Fibroblast of lung (primary cell): ENCODE results near the gene CCDC38. TPM values are rescaled to one million over a fixed set of nuclear protein-coding genes. Genes with fewer than 3 reads are reported as not detected.
A peak's percentile ranks its signal among the peaks of the same experiment; 100 is the strongest.

Source experiments
- DNase-seq, 2 donors: peaks; one replicate each; pipeline versions ENCODE4 v3.0.0 to v3.0.0-alpha.2; 2010; ENCODE audit warnings: low read depth in 2 of 2
- H2AFZ ChIP-seq: 2 replicates; pipeline ENCODE4 v1.5.1; 2012; ENCODE audit warnings: low read length, control low read depth, inconsistent platforms
- H3K27ac ChIP-seq: 2 replicates; pipeline ENCODE4 v1.5.1; 2011; ENCODE audit warnings: low read length, control low read depth; ENCODE audit not compliant: insufficient read depth
- H3K27me3 ChIP-seq: 2 replicates; pipeline ENCODE4 v1.5.1; 2011; ENCODE audit warnings: mild to moderate bottlenecking, low read length; ENCODE audit not compliant: control insufficient read depth, insufficient read depth
- H3K36me3 ChIP-seq: 2 replicates; pipeline ENCODE4 v1.5.1; 2011; ENCODE audit warnings: low read length; ENCODE audit not compliant: control insufficient read depth, insufficient read depth
- H3K4me1 ChIP-seq: 2 replicates; pipeline ENCODE4 v1.5.1; 2011; ENCODE audit warnings: low read length; ENCODE audit not compliant: control insufficient read depth, insufficient read depth; ENCODE audit errors: extremely low read depth
- H3K4me2 ChIP-seq: 2 replicates; pipeline ENCODE4 v1.5.1; 2011; ENCODE audit warnings: low read length, control low read depth; ENCODE audit not compliant: insufficient read depth; ENCODE audit errors: extremely low read depth
- H3K4me3 ChIP-seq, 4 experiments: fragments of 200-600 bp in 1 of 4; sonication (generic) in 1 of 4; replicated peaks in 1 of 4; 2 replicates each; pipeline ENCODE4 v1.5.1; 2011 to 2016; ENCODE audit warnings: low read length in 4 of 4, low read depth in 3 of 4, mild to moderate bottlenecking in 3 of 4, control low read depth in 2 of 4, inconsistent platforms in 1 of 4, mixed read lengths in 1 of 4; ENCODE audit not compliant: insufficient read depth in 1 of 4; ENCODE audit errors: control extremely low read depth in 1 of 4
- H3K79me2 ChIP-seq: 2 replicates; pipeline ENCODE4 v1.5.1; 2012; ENCODE audit warnings: mild to moderate bottlenecking, low read length, inconsistent platforms; ENCODE audit not compliant: control insufficient read depth, insufficient read depth
- H3K9ac ChIP-seq: 2 replicates; pipeline ENCODE4 v1.5.1; 2011; ENCODE audit warnings: mild to moderate bottlenecking, low read length, control low read depth; ENCODE audit not compliant: insufficient read depth
- H3K9me3 ChIP-seq: 2 replicates; pipeline ENCODE4 v1.5.1; 2012; ENCODE audit warnings: low read depth, low read length; ENCODE audit not compliant: control insufficient read depth, insufficient read depth
- H4K20me1 ChIP-seq: 2 replicates; pipeline ENCODE4 v1.5.1; 2011; ENCODE audit warnings: low read length; ENCODE audit not compliant: control insufficient read depth, insufficient read depth; ENCODE audit errors: extremely low read depth
- EZH2 ChIP-seq: IDR thresholded peaks from 2 replicates; pipeline ENCODE4 v1.5.1; 2012; ENCODE audit warnings: low read length, control low read depth, mild to moderate bottlenecking; ENCODE audit errors: missing control alignments
- polyA plus RNA-seq, 2 donors: library from polyadenylated mRNA; depleted of rRNA in 1 of 2; stranded (reverse) in 1 of 2; unstranded in 1 of 2; fragments of >200 nt; gene quantifications; 2 replicates each; pipeline ENCODE4 v1.2.1, GENCODE V29; 2011 to 2012; ENCODE audit warnings: missing spikeins in 1 of 2
- total RNA-seq: library from RNA; depleted of rRNA; stranded (reverse); fragments of >200 nt; gene quantifications from 2 replicates; pipeline ENCODE4 v1.2.1, GENCODE V29; 2014
- TF ChIP-seq, protein P1 (sequence below), 2 donors: IDR thresholded peaks in 1 of 2; conservative IDR thresholded peaks in 1 of 2; 1 replicate in 1 of 2; 2 replicates in 1 of 2; pipeline ENCODE4 v1.5.1; 2011 to 2012; ENCODE audit warnings: low read length in 2 of 2, control low read depth in 1 of 2, inconsistent platforms in 1 of 2, low read depth in 1 of 2, mild to moderate bottlenecking in 1 of 2

CCDC38 gene
- total and polyA plus RNA-seq, 2 donors (not counting 1 experiment from before 2014, with no cell fraction given) = 0.05 TPM; not detected in 1

DNA sequence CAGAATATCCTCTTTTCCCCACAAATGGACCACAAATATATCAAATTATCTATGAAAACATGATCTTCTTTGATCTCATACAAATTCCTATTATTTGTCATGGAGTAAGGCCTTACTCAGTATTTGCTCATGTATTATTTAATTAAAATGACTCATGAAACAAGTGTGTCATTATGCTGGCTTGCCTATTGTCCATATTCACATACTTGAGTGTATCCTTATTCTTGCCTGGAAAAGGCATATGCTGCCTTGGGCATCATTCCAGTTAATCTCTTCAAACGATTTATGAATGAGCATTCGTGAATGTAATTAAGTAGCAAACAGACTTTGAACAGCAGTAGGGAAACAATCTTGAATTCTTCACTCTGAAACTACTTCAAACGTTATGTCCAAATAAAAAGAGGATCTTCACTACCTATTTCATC lies 106.2 kb downstream of the CCDC38 start:
- Histone ChIP-seq H3K27ac (no peak overlapping the region), H3K36me3 (no peaks in the 10 kb centered on the region), H2AFZ (no peak overlapping the region), H3K9ac (no peak overlapping the region), H3K4me2 (peak overlapping the region; percentile 11), H3K9me3 (no peaks in the 10 kb centered on the region), H3K4me3 (no peak overlapping the region), H3K27me3 (no peaks in the 10 kb centered on the region), H3K79me2 (no peaks in the 10 kb centered on the region), H4K20me1 (no peaks in the 10 kb centered on the region), H3K4me1 (peaks cover 12% of the 10 kb centered on the region)
- TF ChIP-seq, protein P1, sequence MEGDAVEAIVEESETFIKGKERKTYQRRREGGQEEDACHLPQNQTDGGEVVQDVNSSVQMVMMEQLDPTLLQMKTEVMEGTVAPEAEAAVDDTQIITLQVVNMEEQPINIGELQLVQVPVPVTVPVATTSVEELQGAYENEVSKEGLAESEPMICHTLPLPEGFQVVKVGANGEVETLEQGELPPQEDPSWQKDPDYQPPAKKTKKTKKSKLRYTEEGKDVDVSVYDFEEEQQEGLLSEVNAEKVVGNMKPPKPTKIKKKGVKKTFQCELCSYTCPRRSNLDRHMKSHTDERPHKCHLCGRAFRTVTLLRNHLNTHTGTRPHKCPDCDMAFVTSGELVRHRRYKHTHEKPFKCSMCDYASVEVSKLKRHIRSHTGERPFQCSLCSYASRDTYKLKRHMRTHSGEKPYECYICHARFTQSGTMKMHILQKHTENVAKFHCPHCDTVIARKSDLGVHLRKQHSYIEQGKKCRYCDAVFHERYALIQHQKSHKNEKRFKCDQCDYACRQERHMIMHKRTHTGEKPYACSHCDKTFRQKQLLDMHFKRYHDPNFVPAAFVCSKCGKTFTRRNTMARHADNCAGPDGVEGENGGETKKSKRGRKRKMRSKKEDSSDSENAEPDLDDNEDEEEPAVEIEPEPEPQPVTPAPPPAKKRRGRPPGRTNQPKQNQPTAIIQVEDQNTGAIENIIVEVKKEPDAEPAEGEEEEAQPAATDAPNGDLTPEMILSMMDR (conservative IDR thresholded peaks at IDR 0.05 in 1 of 2, IDR thresholded peaks at IDR 0.05 in 1 of 2; ENCODE audit: low read depth in 1 of 2, low read length in 2 of 2) = no peak
- TF ChIP-seq EZH2 = no peak
- DNase-seq = peak; percentile 35 to 86

DNA sequence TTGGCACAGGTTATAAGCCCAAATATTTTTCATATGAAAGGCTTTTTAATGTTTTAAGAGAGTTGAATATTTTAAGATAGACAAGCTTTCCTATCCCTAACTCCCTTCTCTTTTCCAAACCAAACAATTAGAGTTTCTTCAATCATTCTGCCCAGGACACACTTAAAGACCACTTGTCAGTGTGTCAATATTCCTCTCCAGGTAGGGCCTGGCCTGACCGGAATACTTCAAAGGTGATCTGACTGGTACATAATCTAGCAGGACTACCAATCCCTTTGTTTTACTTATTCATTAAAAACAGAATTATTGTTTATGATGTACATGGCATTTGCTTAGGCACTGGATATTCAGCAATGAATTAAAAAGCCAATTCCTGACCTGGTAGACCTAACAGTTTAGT lies 107.8 kb downstream of the CCDC38 start:
- Histone ChIP-seq H3K36me3 (no peaks in the 10 kb centered on the region), H3K27me3 (no peaks in the 10 kb centered on the region)

DNA sequence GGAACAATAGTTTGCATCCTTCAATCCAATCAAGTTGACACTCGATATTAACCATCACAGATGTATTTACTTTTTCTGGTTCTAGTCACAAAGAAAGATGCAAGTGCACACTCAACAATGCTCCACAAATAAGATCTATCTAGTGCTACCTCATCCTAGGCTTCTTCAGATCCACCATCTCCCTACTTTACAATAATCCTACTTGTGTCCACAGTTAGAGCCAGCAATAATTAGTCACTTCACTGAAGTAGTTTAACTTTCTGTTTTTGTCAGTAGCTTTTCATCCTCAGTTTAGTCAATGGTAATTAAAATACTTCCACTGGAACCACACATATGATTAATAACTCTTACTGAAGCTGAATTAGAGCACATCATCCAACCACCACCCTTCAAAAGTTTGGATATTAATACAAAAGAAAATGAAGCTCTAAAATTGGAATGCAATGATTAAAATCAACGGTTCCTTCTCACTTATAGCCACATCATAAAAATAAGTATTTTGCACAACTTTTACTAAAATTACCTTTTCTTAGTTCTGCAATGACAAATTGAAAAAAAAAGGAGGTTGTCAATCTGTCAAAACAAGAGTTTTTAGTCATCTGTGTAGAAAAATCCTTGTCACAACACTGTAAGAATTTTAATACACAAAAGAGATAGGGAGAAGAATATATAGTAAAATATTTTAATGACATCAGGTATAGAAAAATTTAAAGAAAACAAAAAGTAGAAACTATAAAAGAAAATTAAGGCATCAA lies 111.9 kb downstream of the CCDC38 start:
- Histone ChIP-seq H2AFZ (no peak overlapping the region), H3K9ac (no peak overlapping the region), H3K9me3 (no peaks in the 10 kb centered on the region), H4K20me1 (no peaks in the 10 kb centered on the region), H3K36me3 (no peaks in the 10 kb centered on the region), H3K79me2 (no peaks in the 10 kb centered on the region), H3K27ac (no peak overlapping the region), H3K27me3 (no peaks in the 10 kb centered on the region), H3K4me2 (no peak overlapping the region), H3K4me1 (no peaks in the 10 kb centered on the region), H3K4me3 (no peak overlapping the region)
- TF ChIP-seq, protein P1 (conservative IDR thresholded peaks at IDR 0.05 in 1 of 2, IDR thresholded peaks at IDR 0.05 in 1 of 2; ENCODE audit: low read depth in 1 of 2, low read length in 2 of 2) = no peak
- no peak for TF ChIP-seq EZH2
- no peak for DNase-seq

More for the DNA sequence above, 107.8 kb downstream of the CCDC38 start:
- no peak for DNase-seq
- TF ChIP-seq, protein P1 (conservative IDR thresholded peaks at IDR 0.05 in 1 of 2, IDR thresholded peaks at IDR 0.05 in 1 of 2; ENCODE audit: low read depth in 1 of 2, low read length in 2 of 2) = no peak
- no peak for TF ChIP-seq EZH2
- H3K27ac ChIP-seq = no peak overlapping the region
- no peak overlapping the region for H3K4me2 ChIP-seq
- no peak overlapping the region for H3K9ac ChIP-seq
- no peaks in the 10 kb centered on the region for H4K20me1 ChIP-seq
- no peak overlapping the region for H3K4me3 ChIP-seq
- peaks cover 12% of the 10 kb centered on the region for H3K4me1 ChIP-seq
- no peaks in the 10 kb centered on the region for H3K9me3 ChIP-seq
- no peak overlapping the region for H2AFZ ChIP-seq
- H3K79me2 ChIP-seq = no peaks in the 10 kb centered on the region
